IMR-90 (cell line): ENCODE results near the gene ZNF497. TPM values are rescaled to one million over a fixed set of nuclear protein-coding genes. Genes with fewer than 3 reads are reported as not detected.

Experiments
- ATAC-seq: fragments of 200-7000 bp; cut with Tn5 transposase; 2 replicates; pipeline ENCODE4 v1.9.1; 2020; ENCODE audit warnings: low read depth, mild to moderate bottlenecking, moderate library complexity
- BruUV-seq: library from RNA; stranded (reverse); fragments of 400-500 nt; replicated peaks from 2 replicates; lab custom pipeline; 2021; lab: Mats Ljungman, UMichigan
- CTCF ChIA-PET: fragments of 300-600 bp; formaldehyde crosslinking; extraction: SDS; loops from one replicate; lab custom pipeline; 2021; ENCODE audit warnings: antibody characterized with exemption; lab: Yijun Ruan, JAX
- POLR2A ChIA-PET: fragments of 300-600 bp; sonication (Branson Sonifier 250); formaldehyde crosslinking; loops from one replicate; lab custom pipeline; 2022; ENCODE audit warnings: antibody characterized with exemption; ENCODE audit not compliant: unreplicated experiment; lab: Charles Lee
- DNase-seq: peaks from one replicate; pipeline ENCODE4 v3.0.0; 2013
- H2AFZ ChIP-seq: replicated peaks from 2 replicates; pipeline ENCODE3; 2013; ENCODE audit warnings: low read length, mild to moderate bottlenecking; ENCODE audit not compliant: poor library complexity
- H2AK5ac ChIP-seq: 2 replicates; pipeline ENCODE4 v1.6.1; 2013; ENCODE audit warnings: low read depth, low read length, inconsistent platforms
- H2AK9ac ChIP-seq: replicated peaks from 2 replicates; pipeline ENCODE3; 2013; ENCODE audit warnings: mild to moderate bottlenecking, low read depth, low read length, moderate library complexity; ENCODE audit not compliant: poor library complexity
- H2BK120ac ChIP-seq: 2 replicates; pipeline ENCODE4 v1.6.1; 2013; ENCODE audit warnings: low read depth, low read length, inconsistent platforms
- H2BK15ac ChIP-seq: 3 replicates; pipeline ENCODE4 v1.6.1; 2013; ENCODE audit warnings: low read depth, low read length, inconsistent platforms
- H2BK20ac ChIP-seq: 2 replicates; pipeline ENCODE4 v1.6.1; 2013; ENCODE audit warnings: low read depth, mild to moderate bottlenecking, inconsistent platforms, low read length, moderate library complexity
- H2BK5ac ChIP-seq: 2 replicates; pipeline ENCODE4 v1.6.1; 2013; ENCODE audit warnings: mild to moderate bottlenecking, low read depth, low read length, inconsistent platforms; ENCODE audit not compliant: poor library complexity, severe bottlenecking
- H3K14ac ChIP-seq: replicated peaks from 2 replicates; pipeline ENCODE4 v1.6.1; 2013; ENCODE audit warnings: low read depth, low read length, inconsistent platforms
- H3K18ac ChIP-seq: 2 replicates; pipeline ENCODE4 v1.6.1; 2013; ENCODE audit warnings: low read depth, low read length, control low read depth
- H3K23ac ChIP-seq: 2 replicates; pipeline ENCODE4 v1.6.1; 2013; ENCODE audit warnings: low read depth, low read length, inconsistent platforms
- H3K27ac ChIP-seq: 2 replicates; pipeline ENCODE4 v1.5.1; 2013; ENCODE audit warnings: mild to moderate bottlenecking, control low read depth, low read length; ENCODE audit not compliant: insufficient read depth
- H3K27me3 ChIP-seq: 2 replicates; pipeline ENCODE4 v1.6.1; 2013; ENCODE audit warnings: low read length; ENCODE audit not compliant: control insufficient read depth, insufficient read depth
- H3K36me3 ChIP-seq: 2 replicates; pipeline ENCODE4 v1.6.1; 2013; ENCODE audit warnings: low read length, mixed read lengths; ENCODE audit not compliant: control insufficient read depth, insufficient read depth
- H3K4ac ChIP-seq: 2 replicates; pipeline ENCODE4 v1.6.1; 2013; ENCODE audit warnings: low read depth, low read length, inconsistent platforms
- H3K4me1 ChIP-seq: 2 replicates; pipeline ENCODE4 v1.6.1; 2013; ENCODE audit warnings: low read length, mixed read lengths; ENCODE audit not compliant: control insufficient read depth, insufficient read depth
- H3K4me2 ChIP-seq: 2 replicates; pipeline ENCODE4 v1.6.1; 2013; ENCODE audit warnings: low read depth, mild to moderate bottlenecking, control low read depth, low read length, moderate library complexity
- H3K4me3 ChIP-seq: 2 replicates; pipeline ENCODE4 v1.5.1; 2013; ENCODE audit warnings: low read depth, mild to moderate bottlenecking, control low read depth, low read length, moderate library complexity; ENCODE audit not compliant: insufficient read depth
- H3K56ac ChIP-seq: 2 replicates; pipeline ENCODE4 v1.6.1; 2013; ENCODE audit warnings: low read length, inconsistent platforms; ENCODE audit not compliant: insufficient read depth; ENCODE audit errors: extremely low read depth
- H3K79me1 ChIP-seq, 2 experiments: 2 replicates each; pipeline ENCODE4 v1.6.1; 2013; ENCODE audit warnings: low read length in 2 of 2, inconsistent platforms in 1 of 2, low read depth in 1 of 2
- H3K9ac ChIP-seq: 2 replicates; pipeline ENCODE4 v1.6.1; 2013; ENCODE audit warnings: low read depth, low read length, control low read depth
- H3K9me1 ChIP-seq: 2 replicates; pipeline ENCODE4 v1.6.1; 2013; ENCODE audit warnings: low read length, inconsistent platforms; ENCODE audit not compliant: insufficient read depth
- H3K9me3 ChIP-seq: 2 replicates; pipeline ENCODE4 v1.6.1; 2013; ENCODE audit warnings: low read length; ENCODE audit not compliant: control insufficient read depth, insufficient read depth
- H4K20me1 ChIP-seq: 2 replicates; pipeline ENCODE4 v1.6.1; 2013; ENCODE audit warnings: low read length, inconsistent platforms; ENCODE audit not compliant: insufficient read depth
- H4K5ac ChIP-seq: 2 replicates; pipeline ENCODE4 v1.6.1; 2013; ENCODE audit warnings: mild to moderate bottlenecking, low read depth, low read length, control low read depth
- H4K8ac ChIP-seq, 2 experiments: 2 replicates each; pipeline ENCODE4 v1.6.1; 2013; ENCODE audit warnings: low read depth in 2 of 2, low read length in 2 of 2, control low read depth in 1 of 2, inconsistent platforms in 1 of 2
- H4K91ac ChIP-seq: 2 replicates; pipeline ENCODE4 v1.6.1; 2013; ENCODE audit warnings: low read depth, low read length, inconsistent platforms; ENCODE audit not compliant: insufficient read depth
- CHD1 ChIP-seq: IDR thresholded peaks from 2 replicates; pipeline ENCODE4 v1.6.1; 2012; ENCODE audit warnings: low read depth, low read length, improper control_type of control experiment
- FOS ChIP-seq: fragments of 150-350 bp; IDR thresholded peaks from 2 replicates; pipeline ENCODE4 v1.6.1; 2016; ENCODE audit warnings: low read depth, low read length
- MXI1 ChIP-seq: IDR thresholded peaks from 2 replicates; pipeline ENCODE4 v1.6.1; 2012; ENCODE audit warnings: low read depth, mild to moderate bottlenecking, low read length, moderate library complexity, borderline replicate concordance
- NFE2L2 ChIP-seq: fragments of 150-350 bp; IDR thresholded peaks from 2 replicates; pipeline ENCODE4 v1.6.1; 2016; ENCODE audit warnings: low read depth, mild to moderate bottlenecking, low read length
- RFX5 ChIP-seq: IDR thresholded peaks from 2 replicates; pipeline ENCODE4 v1.8.0; 2012; ENCODE audit warnings: low read depth, mild to moderate bottlenecking, low read length, moderate library complexity
- WGBS, 2 experiments: methylation state at CpG; one replicate each; pipeline versions ENCODE4 v1.1.5 to v1.1.7; 2013; ENCODE audit warnings: missing lambda C conversion rate in 2 of 2; ENCODE audit not compliant: insufficient read length in 1 of 2; ENCODE audit errors: extremely low coverage in 2 of 2; 5-methylcytosine and 5-hydroxymethylcytosine counted together
- dilution Hi-C: fragments of 300-500 bp; cut with HindIII; formaldehyde crosslinking; loops from one replicate; pipeline ENCODE4 v1.14.3; 2018; ENCODE audit warnings: low sequenced_read_pairs; ENCODE audit not compliant: unreplicated experiment
- in situ Hi-C: fragments of 300-500 bp; cut with MboI; formaldehyde crosslinking; loops from 3 replicates; pipeline ENCODE4 v1.14.3; 2019; ENCODE audit warnings: low sequenced_read_pairs, inconsistent platforms, mixed read lengths
- intact Hi-C: fragments of 100-400 bp; cut with micrococcal nuclease; formaldehyde crosslinking; loops from 2 replicates; pipeline ENCODE4 v1.10.0; 2022
- polyA plus RNA-seq, 3 experiments: library from polyadenylated mRNA; depleted of rRNA; stranded (reverse); fragments of >200 nt; gene quantifications; 2 replicates each; pipeline ENCODE4 v1.2.3, GENCODE V29; 2012; ENCODE audit warnings: low replicate concordance in 1 of 3
- total RNA-seq: library from RNA; depleted of rRNA; stranded (reverse); fragments of >200 nt; gene quantifications from 2 replicates; pipeline ENCODE4 v1.2.3, GENCODE V29; 2012
- TF ChIP-seq, protein P1 (sequence below): conservative IDR thresholded peaks from 2 replicates; pipeline ENCODE4 v1.5.1; 2012; ENCODE audit warnings: mild to moderate bottlenecking, low read depth, low read length, improper control_type of control experiment

The ZNF497 gene
- total and polyA plus RNA-seq, 2 of the 4 experiments (the other 2 are of a cell fraction) = 0.18 to 0.24 TPM

DNA sequence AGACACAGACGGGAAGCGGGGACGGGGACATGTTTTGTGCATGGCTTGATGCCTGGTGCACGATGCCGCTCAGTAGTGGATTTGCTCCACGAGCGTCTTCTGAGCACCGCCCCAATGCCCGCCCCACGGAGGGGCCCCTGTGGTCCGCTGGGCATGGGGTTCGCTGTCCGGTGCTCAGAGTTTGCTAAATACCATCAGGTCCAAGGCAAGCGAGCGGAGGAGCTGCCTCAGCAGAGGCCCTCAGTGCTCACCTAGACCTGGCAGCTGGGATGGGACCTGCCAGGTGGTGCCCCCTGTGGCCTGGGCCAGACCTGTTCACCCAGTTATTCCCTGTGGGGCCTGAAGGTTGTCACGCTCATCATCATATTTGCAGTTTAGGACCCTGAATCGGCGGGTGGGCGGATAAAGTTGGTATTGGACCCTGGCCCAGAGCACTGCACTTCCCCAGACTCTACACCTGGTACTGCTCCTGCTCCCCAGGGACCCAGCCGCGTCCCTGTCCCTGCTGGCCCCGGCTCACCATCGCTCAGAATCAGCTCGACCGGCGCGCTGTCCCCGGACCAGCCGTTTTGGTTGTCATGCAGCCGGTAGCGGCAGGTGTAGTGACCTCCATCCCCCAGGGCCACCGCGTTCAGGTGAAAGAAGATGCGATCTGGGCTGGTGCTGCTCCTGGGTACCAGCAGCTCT, 11.5 kb downstream of the ZNF497 start:
- Histone ChIP-seq H4K8ac (no peak overlapping the region), H3K14ac (no peak overlapping the region), H2AFZ (no peak overlapping the region), H2AK5ac (no peak overlapping the region), H3K27ac (no peak overlapping the region), H4K20me1 (peaks cover 8% of the 10 kb centered on the region), H3K9ac (no peak overlapping the region), H3K4me2 (no peak overlapping the region), H3K27me3 (no peaks in the 10 kb centered on the region; the same call in 1 of the 2 replicates), H3K4ac (no peak overlapping the region), H3K56ac (no peak overlapping the region), H3K18ac (no peak overlapping the region), H2BK5ac (no peak overlapping the region), H2AK9ac (no peak overlapping the region), H2BK20ac (no peak overlapping the region), H3K36me3 (peaks cover 11% of the 10 kb centered on the region; the same call in 1 of the 2 replicates), H4K5ac (no peak overlapping the region), H2BK120ac (no peak overlapping the region), H2BK15ac (no peak overlapping the region), H3K4me1 (peaks cover 4% of the 10 kb centered on the region), H3K23ac (no peak overlapping the region), H4K91ac (no peak overlapping the region), H3K79me1 (peaks cover 9 to 46% of the 10 kb centered on the region in 2 experiments), H3K9me3 (no peaks in the 10 kb centered on the region), H3K4me3 (no peak overlapping the region), H3K9me1 (peaks cover 5% of the 10 kb centered on the region; the same call in 1 of the 2 replicates)
- 85% methylated on average over 23 of the region's 34 CpGs; no CpG with 5 or more reads in 1 of the 2 experiments for WGBS, 2 experiments
- no peak for ATAC-seq
- CTCF ChIA-PET = no interaction called here
- dilution Hi-C loops (no loop called here), intact Hi-C loops (no loop called here), in situ Hi-C loops (no loop called here)
- no peak for DNase-seq
- TF ChIP-seq, protein P1, sequence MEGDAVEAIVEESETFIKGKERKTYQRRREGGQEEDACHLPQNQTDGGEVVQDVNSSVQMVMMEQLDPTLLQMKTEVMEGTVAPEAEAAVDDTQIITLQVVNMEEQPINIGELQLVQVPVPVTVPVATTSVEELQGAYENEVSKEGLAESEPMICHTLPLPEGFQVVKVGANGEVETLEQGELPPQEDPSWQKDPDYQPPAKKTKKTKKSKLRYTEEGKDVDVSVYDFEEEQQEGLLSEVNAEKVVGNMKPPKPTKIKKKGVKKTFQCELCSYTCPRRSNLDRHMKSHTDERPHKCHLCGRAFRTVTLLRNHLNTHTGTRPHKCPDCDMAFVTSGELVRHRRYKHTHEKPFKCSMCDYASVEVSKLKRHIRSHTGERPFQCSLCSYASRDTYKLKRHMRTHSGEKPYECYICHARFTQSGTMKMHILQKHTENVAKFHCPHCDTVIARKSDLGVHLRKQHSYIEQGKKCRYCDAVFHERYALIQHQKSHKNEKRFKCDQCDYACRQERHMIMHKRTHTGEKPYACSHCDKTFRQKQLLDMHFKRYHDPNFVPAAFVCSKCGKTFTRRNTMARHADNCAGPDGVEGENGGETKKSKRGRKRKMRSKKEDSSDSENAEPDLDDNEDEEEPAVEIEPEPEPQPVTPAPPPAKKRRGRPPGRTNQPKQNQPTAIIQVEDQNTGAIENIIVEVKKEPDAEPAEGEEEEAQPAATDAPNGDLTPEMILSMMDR = no peak
- TF ChIP-seq CHD1 (no peak), FOS (no peak), RFX5 (no peak), MXI1 (no peak), NFE2L2 (no peak)
- no TSS peak for BruUV-seq
- POLR2A ChIA-PET = no interaction called here
